ENCODE data around the gene TMEM267. TPM values are rescaled to one million over a fixed set of nuclear protein-coding genes. Genes with fewer than 3 reads are reported as not detected.

TMEM267 gene
- total RNA-seq, 1 experiment from 2014 or later: 17.5 TPM

DNA sequence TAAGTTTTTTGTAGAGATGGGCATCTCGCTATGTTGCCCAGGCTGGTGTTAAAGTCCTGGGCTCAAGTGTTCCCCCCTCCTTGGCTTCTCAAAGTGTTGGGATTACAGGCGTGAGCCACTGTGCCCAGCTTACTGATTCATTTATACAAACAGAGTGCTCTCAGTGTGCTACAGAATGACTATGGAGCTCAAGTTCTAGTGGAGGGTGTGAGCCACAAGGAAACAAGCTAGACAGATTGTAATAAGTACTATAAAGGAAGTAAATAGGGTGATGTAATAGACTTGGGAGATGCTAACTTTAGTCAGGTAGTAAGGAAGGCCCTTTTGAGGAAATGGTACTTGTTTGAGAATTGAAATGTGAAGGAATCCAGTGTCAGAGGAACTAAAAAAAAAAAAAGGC is 1.7 kb upstream of the TMEM267 start:
- ATAC-seq: no peak
- Histone ChIP-seq H3K9me3 (ENCODE audit: control insufficient read depth in 1 of 2, insufficient read depth in 1 of 2, low read depth in 1 of 2, low read length in 2 of 2) (no peaks in the 10 kb centered on the region), H3K27me3 (ENCODE audit: insufficient read depth, low read length) (no peaks in the 10 kb centered on the region), H3K4me2 (ENCODE audit: low read length) (no peak overlapping the region; the same call in 1 of the 2 replicates), H2AFZ (ENCODE audit: low read depth, low read length, poor library complexity, severe bottlenecking) (no peak overlapping the region), H3K27ac (ENCODE audit: low read depth, low read length) (no peak overlapping the region), H3K79me2 (ENCODE audit: insufficient read depth, low read length) (peaks cover 26% of the 10 kb centered on the region), H4K20me1 (ENCODE audit: insufficient read depth) (no peaks in the 10 kb centered on the region), H3K4me1 (ENCODE audit: control insufficient read depth in 1 of 2, insufficient read depth in 2 of 2, low read length in 2 of 2) (peaks cover 2 to 16% of the 10 kb centered on the region in 2 experiments; a peak in 2 of 4 replicates), H3K36me3 (ENCODE audit: control insufficient read depth in 1 of 2, insufficient read depth in 2 of 2, low read length in 2 of 2) (peaks cover 5 to 7% of the 10 kb centered on the region in 2 experiments; a peak in 1 of 4 replicates), H3K9me2 (ENCODE audit: insufficient read depth) (no peaks in the 10 kb centered on the region), H3K4me3 (replicated peaks in 1 of 2; ENCODE audit: low read depth in 1 of 2, low read length in 2 of 2) (no peak overlapping the region), H3K9ac (ENCODE audit: low read length) (no peak overlapping the region)
- intact Hi-C loops (cut with micrococcal nuclease): loop anchor here (10.0 kb wide), 1 partner anchor 261 kb away; no protein-coding TSS in a partner anchor
- TF ChIP-seq TCF7L2 (IDR thresholded peaks at IDR 0.05; ENCODE audit: borderline replicate concordance, extremely low read depth, insufficient read depth, insufficient read length) (no peak), JUND (IDR thresholded peaks at IDR 0.05) (no peak), ZFX (IDR thresholded peaks at IDR 0.05) (no peak), SRF (IDR thresholded peaks at IDR 0.05; ENCODE audit: low read depth) (no peak)
- no peak for DNase-seq (ENCODE audit: low read depth, low spot score)
- POLR2A ChIA-PET: interaction anchor here (1.3 kb wide), 1 partner anchor 12 kb away, joined by 3 read pairs; no protein-coding TSS in a partner anchor
- BruUV-seq (replicated peaks): no TSS peak
- CTCF ChIA-PET: interaction anchor here (1.0 to 2.2 kb wide), 4 partner anchors 12 to 364 kb away, joined by 3 to 9 read pairs (median 4); partner anchors contain the start of gene ZNF131
- RAD21 ChIA-PET (ENCODE audit: low non-redundant PET in 1 of 2, low total read pairs in 2 of 2, uncharacterized antibody in 2 of 2, unreplicated experiment in 2 of 2): interaction anchor here in 1 of 2 experiments (0.7 kb wide), 1 partner anchor 56 kb away, joined by 4 read pairs; no protein-coding TSS in a partner anchor

DNA sequence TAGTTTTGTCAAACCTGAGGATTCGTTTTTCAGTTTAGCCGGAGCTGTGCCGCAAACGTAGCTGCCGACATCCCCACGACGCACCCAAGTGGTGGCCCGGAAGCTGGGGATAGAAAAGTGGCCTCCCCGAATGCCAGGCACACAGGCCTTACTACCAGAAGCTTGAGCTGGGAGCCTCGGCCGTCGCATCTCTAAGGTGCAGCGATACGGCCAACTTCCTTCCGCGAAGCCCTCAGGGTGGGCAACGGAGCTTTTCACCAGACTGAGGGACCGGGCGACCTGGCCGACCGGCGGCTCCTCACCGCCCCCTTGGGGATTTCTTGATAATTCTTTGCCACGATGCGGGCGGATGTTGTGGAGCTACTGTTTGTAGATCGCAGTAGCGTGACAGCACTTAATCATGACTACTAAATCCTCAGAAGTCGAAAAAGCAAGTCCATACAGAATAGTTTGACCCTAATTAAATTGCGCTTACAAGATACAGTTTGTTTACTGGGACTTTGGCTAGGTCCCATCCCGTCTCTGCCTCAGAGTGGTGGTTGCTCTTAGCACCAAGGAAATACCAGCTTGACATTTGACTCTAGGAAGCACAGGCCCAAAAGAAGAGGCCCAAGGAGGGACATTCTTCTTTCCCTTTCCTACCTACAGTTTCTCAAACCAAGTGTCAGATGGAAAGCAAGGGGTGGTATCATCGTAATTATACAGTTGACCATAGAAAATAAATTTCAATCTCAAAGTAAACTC is 613 bp upstream of the TMEM267 start:
- H3K79me2 ChIP-seq (ENCODE audit: insufficient read depth, low read length): peaks cover 34% of the 10 kb centered on the region
- ATAC-seq: peak; percentile 79
- H3K4me1 ChIP-seq (ENCODE audit: control insufficient read depth in 1 of 2, insufficient read depth in 2 of 2, low read length in 2 of 2): peaks cover 2 to 16% of the 10 kb centered on the region in 2 experiments; a peak in 2 of 4 replicates
- BruUV-seq (replicated peaks): TSS peak; percentile 91
- H3K4me3 ChIP-seq (replicated peaks in 1 of 2; ENCODE audit: low read depth in 1 of 2, low read length in 2 of 2): peak overlapping the region; percentile 74 to 90
- peaks cover 2 to 4% of the 10 kb centered on the region in 2 experiments; a peak in 1 of 4 replicates for H3K36me3 ChIP-seq (ENCODE audit: control insufficient read depth in 1 of 2, insufficient read depth in 2 of 2, low read length in 2 of 2)
- ChIA-PET RAD21 (ENCODE audit: low non-redundant PET in 1 of 2, low total read pairs in 2 of 2, uncharacterized antibody in 2 of 2, unreplicated experiment in 2 of 2) (interaction anchor here in 1 of 2 experiments (1.0 kb wide), 1 partner anchor 83 kb away, joined by 4 read pairs; no protein-coding TSS in a partner anchor), CTCF (interaction anchor here (0.7 to 2.2 kb wide), 27 partner anchors 9 to 1290 kb away, joined by 3 to 16 read pairs (median 4); partner anchors contain the start of genes C5orf34, HMGCS1 and ZNF131), POLR2A (interaction anchor here (0.8 to 1.7 kb wide), 13 partner anchors 8 to 1907 kb away, joined by 3 to 10 read pairs (median 3); partner anchors contain the start of genes C5orf34 and HMGCS1)
- H2AFZ ChIP-seq (ENCODE audit: low read depth, low read length, poor library complexity, severe bottlenecking): peak overlapping the region; percentile 26
- no peaks in the 10 kb centered on the region for H4K20me1 ChIP-seq (ENCODE audit: insufficient read depth)
- peak; percentile 51 for DNase-seq (ENCODE audit: low read depth, low spot score)
- no peaks in the 10 kb centered on the region for H3K9me2 ChIP-seq (ENCODE audit: insufficient read depth)
- no peaks in the 10 kb centered on the region for H3K27me3 ChIP-seq (ENCODE audit: insufficient read depth, low read length)
- H3K4me2 ChIP-seq (ENCODE audit: low read length): peak overlapping the region; percentile 84
- TF ChIP-seq ELF1 (IDR thresholded peaks at IDR 0.05; ENCODE audit: borderline replicate concordance, low read depth) (0 out of 2 replicates have a peak, but pooled peaks have one; percentile 41), EZH2 (IDR thresholded peaks at IDR 0.05) (no peak), POLR2A (IDR thresholded peaks at IDR 0.05; ENCODE audit: borderline replicate concordance, extremely low read depth, insufficient read depth, insufficient read length) (no peak), ZFX (IDR thresholded peaks at IDR 0.05) (peak; percentile 65), TCF7L2 (IDR thresholded peaks at IDR 0.05; ENCODE audit: borderline replicate concordance, extremely low read depth, insufficient read depth, insufficient read length) (no peak), SP1 (IDR thresholded peaks at IDR 0.05; ENCODE audit: low read depth) (0 out of 2 replicates have a peak, but pooled peaks have one; percentile 5), FOSL1 (IDR thresholded peaks at IDR 0.05; ENCODE audit: low read depth) (no peak), EGR1 (IDR thresholded peaks at IDR 0.05; ENCODE audit: low read depth) (no peak), RAD21 (IDR thresholded peaks at IDR 0.05; ENCODE audit: low read depth) (peak; percentile 57)
- TF ChIP-seq, protein P1, sequence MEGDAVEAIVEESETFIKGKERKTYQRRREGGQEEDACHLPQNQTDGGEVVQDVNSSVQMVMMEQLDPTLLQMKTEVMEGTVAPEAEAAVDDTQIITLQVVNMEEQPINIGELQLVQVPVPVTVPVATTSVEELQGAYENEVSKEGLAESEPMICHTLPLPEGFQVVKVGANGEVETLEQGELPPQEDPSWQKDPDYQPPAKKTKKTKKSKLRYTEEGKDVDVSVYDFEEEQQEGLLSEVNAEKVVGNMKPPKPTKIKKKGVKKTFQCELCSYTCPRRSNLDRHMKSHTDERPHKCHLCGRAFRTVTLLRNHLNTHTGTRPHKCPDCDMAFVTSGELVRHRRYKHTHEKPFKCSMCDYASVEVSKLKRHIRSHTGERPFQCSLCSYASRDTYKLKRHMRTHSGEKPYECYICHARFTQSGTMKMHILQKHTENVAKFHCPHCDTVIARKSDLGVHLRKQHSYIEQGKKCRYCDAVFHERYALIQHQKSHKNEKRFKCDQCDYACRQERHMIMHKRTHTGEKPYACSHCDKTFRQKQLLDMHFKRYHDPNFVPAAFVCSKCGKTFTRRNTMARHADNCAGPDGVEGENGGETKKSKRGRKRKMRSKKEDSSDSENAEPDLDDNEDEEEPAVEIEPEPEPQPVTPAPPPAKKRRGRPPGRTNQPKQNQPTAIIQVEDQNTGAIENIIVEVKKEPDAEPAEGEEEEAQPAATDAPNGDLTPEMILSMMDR (IDR thresholded peaks at IDR 0.05 in 2 of 3, conservative IDR thresholded peaks at IDR 0.05 in 1 of 3; ENCODE audit: borderline replicate concordance in 1 of 3, insufficient read depth in 1 of 3, low read depth in 2 of 3, low read length in 2 of 3): peak; percentile 44 to 75 (median 74)
- intact Hi-C loops (cut with micrococcal nuclease): loop anchor here (5.0 to 10.0 kb wide), 3 partner anchors 73 to 259 kb away; partner anchors contain the start of gene PAIP1
- H3K9me3 ChIP-seq (ENCODE audit: control insufficient read depth in 1 of 2, insufficient read depth in 1 of 2, low read depth in 1 of 2, low read length in 2 of 2): no peaks in the 10 kb centered on the region
- H3K27ac ChIP-seq (ENCODE audit: low read depth, low read length): peak overlapping the region; percentile 73
- peak overlapping the region; percentile 92 for H3K9ac ChIP-seq (ENCODE audit: low read length)

All from HCT116 (cell line).